ENCODE measurements around the gene OPTN. TPM values are rescaled to one million over a fixed set of nuclear protein-coding genes. Genes with fewer than 3 reads are reported as not detected.
"Not testable (repeated sequence)": the region's sequence is repeated elsewhere in the genome, so short reads cannot be mapped to it uniquely, and the experiment has no call there.

The OPTN gene
- total RNA-seq, 4 donors from 2014 or later = 62.1 to 81.5 (median 73.7) TPM

DNA sequence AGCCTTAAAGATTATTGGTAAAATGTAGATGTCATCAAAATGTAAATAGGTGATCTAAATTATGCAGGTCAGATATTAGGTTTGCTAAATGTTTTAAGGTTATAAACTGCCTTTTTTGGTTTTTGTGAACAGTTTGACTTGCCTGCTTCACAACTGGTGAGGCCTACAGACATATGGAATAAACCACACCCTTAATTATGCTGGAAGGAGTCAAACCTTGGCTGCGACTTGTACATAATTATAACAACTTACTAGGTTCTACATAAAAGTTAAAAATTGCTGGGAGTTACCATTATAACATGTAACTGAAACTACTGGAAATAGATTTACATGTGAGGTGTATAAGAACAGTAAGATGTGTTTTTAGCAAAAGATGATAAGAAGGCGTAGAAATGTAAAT is 31.5 kb upstream of the OPTN start:
- DNase-seq (ENCODE audit: low spot score in 2 of 2) = no peak
- Histone ChIP-seq H3K4me1 (no peaks in the 10 kb centered on the region), H3K9me3 (no peaks in the 10 kb centered on the region), H3K27ac (no peak overlapping the region), H3K36me3 (no peaks in the 10 kb centered on the region), H3K4me3 (no peak overlapping the region), H3K27me3 (no peaks in the 10 kb centered on the region)
- WGBS, 2 donors = 97% methylated on average over 2 of the region's 2 CpGs
- no peak for TF ChIP-seq EP300 (IDR thresholded peaks at IDR 0.05)

DNA sequence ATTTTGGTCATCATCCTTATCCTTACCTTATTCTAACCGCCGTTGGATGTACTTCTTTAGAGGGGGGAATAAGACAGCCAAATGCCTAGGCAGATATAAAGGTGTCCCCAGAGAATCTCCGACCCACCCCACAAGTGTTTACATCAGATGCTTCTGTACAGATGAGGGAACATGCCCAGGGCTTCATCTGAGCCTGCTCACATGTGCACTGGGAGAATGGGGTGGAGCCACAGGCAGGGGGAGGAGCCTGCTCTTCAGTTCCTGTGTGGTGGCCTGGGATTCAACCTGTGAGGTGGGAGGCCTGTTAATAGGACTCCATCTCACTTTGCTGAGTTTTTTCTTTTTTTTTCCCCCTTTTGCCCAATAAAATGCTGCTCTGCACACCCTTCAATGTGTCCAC is 27.6 kb upstream of the OPTN start:
- no peaks in the 10 kb centered on the region for H3K9me3 ChIP-seq
- no peak for DNase-seq (ENCODE audit: low spot score in 2 of 2)
- no peaks in the 10 kb centered on the region for H3K36me3 ChIP-seq
- H3K27me3 ChIP-seq = no peaks in the 10 kb centered on the region
- no peaks in the 10 kb centered on the region for H3K4me1 ChIP-seq
- no peak overlapping the region for H3K4me3 ChIP-seq
- 92 to 96% methylated on average over 3 of the region's 3 CpGs for WGBS, 2 donors
- H3K27ac ChIP-seq = no peak overlapping the region
- TF ChIP-seq POLR2A (IDR thresholded peaks at IDR 0.05) = no peak

DNA sequence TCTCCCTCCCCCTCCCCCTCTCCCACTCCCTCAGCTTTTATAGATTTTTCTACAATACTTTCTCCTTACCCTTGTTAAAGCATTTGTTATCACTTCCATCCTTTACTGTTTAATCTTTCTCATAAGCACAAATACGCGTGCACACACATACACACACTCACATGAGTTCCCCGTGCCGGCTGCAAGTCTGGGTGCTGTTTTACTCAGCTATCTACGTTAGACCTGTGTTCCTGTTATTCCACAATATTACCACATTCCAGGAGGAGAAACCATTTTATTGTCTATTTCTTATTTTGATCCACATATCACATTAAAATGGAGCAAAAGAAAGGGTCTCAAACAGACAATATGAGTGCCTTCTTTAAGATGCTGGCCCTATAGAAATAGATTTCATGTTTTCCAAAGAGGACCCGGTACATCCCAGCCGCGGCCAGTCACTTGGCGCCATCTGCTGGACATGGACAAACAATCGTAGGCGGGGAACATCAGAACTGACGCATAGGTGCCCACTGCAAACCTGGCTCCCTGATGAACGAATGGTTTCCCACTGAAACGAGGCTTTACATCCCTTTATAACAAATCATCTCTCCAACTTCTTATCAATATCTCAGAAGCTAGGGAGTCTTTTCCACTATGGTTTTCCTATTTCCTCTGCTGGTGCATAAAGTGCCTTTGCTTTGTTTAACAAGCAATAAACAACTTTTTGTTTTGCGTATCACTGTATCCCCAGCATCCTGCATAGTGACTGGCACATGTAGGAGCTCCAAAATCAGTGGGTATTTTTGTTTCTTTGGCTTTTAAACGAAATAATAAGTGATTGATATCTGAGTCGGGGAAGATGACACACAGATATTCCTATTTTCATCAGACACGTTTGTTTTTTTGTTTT is 25.2 kb upstream of the OPTN start:
- Histone ChIP-seq H3K27me3 (no peaks in the 10 kb centered on the region), H3K4me1 (no peaks in the 10 kb centered on the region), H3K27ac (no peak overlapping the region), H3K4me3 (no peak overlapping the region), H3K36me3 (no peaks in the 10 kb centered on the region), H3K9me3 (peaks cover 0 to 15% (median 4%) of the 10 kb centered on the region in 4 donors)
- WGBS, 2 donors = 26 to 34% methylated on average over 18 of the region's 18 CpGs
- peak in 1 of 2 donors; percentile 70 for DNase-seq (ENCODE audit: low spot score in 2 of 2)
- no peak for TF ChIP-seq EP300 (IDR thresholded peaks at IDR 0.05)
- TF ChIP-seq, protein P1, sequence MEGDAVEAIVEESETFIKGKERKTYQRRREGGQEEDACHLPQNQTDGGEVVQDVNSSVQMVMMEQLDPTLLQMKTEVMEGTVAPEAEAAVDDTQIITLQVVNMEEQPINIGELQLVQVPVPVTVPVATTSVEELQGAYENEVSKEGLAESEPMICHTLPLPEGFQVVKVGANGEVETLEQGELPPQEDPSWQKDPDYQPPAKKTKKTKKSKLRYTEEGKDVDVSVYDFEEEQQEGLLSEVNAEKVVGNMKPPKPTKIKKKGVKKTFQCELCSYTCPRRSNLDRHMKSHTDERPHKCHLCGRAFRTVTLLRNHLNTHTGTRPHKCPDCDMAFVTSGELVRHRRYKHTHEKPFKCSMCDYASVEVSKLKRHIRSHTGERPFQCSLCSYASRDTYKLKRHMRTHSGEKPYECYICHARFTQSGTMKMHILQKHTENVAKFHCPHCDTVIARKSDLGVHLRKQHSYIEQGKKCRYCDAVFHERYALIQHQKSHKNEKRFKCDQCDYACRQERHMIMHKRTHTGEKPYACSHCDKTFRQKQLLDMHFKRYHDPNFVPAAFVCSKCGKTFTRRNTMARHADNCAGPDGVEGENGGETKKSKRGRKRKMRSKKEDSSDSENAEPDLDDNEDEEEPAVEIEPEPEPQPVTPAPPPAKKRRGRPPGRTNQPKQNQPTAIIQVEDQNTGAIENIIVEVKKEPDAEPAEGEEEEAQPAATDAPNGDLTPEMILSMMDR (IDR thresholded peaks at IDR 0.05) = peak; percentile 64 to 80 (median 73)

DNA sequence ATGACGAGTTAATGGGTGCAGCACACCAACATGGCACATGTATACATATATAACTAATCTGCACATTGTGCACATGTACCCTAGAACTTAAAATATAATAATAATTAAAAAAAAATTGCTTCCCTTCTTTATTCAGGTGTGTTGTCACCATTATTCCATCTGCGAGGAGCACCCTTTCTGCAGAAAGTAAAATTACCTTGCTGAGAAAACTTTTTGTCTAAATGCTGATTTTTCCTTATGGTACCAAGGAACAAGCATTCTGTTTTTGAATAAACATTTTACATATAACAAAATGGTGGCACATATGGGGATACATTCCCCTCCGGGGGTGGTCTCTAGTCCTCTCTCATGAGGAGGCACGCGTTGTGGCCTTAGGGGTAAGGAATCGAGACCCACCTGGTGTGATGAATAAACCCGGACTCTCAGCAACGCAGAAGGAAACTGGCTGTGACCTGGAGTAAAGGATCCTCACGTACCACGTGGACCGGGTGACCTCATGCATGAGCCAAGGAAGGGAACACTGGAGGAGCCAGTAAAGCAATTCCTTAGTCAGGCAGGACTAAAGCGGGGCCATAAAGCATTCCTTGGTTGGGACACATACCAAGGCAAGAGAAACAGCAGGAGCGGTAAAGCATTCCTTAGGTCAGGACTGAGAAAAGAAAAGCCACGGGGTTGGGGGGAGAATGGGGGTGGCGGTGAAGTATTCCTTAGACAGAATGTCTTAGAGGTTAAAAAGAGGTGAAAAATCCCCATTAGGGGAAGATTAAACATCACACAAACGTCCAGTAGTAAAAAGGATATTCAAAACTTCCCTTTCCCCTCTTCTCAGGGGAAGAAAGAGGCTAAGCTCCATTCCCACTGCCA is 20.8 kb upstream of the OPTN start:
- Histone ChIP-seq H3K4me1 (no peaks in the 10 kb centered on the region), H3K27ac (no peak overlapping the region), H3K36me3 (no peaks in the 10 kb centered on the region), H3K9me3 (peaks cover 0 to 47% (median 12%) of the 10 kb centered on the region in 4 donors), H3K27me3 (no peaks in the 10 kb centered on the region), H3K4me3 (no peak overlapping the region)
- no peak for DNase-seq (ENCODE audit: low spot score in 2 of 2)
- no peak for TF ChIP-seq EP300 (IDR thresholded peaks at IDR 0.05)
- TF ChIP-seq, protein P1 (IDR thresholded peaks at IDR 0.05) = no peak
- 78 to 81% methylated on average over 16 of the region's 16 CpGs for WGBS, 2 donors

DNA sequence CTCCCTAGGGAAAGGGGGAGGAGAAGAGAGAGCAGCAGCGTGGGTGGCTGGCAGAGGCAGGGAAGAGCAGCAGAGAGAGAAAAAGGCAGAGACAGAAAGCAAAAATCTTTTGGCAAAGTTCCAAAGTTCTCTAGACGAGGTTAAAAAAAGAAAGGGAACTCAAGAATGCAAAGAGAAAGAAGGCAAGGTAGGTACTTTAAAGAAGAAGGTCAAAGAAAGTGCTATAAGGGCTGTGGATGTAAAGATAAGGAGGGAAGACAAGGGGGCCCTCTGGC is 20.2 kb upstream of the OPTN start:
- no peaks in the 10 kb centered on the region for H3K4me1 ChIP-seq
- no peaks in the 10 kb centered on the region for H3K27me3 ChIP-seq
- DNase-seq (ENCODE audit: low spot score in 2 of 2) = no peak
- no peak overlapping the region for H3K4me3 ChIP-seq
- H3K27ac ChIP-seq = no peak overlapping the region
- 14 to 26% methylated on average over 2 of the region's 2 CpGs for WGBS, 2 donors
- TF ChIP-seq EP300 (IDR thresholded peaks at IDR 0.05) = no peak
- TF ChIP-seq POLR2A (IDR thresholded peaks at IDR 0.05) = no peak
- TF ChIP-seq, protein P1 (IDR thresholded peaks at IDR 0.05) = no peak
- no peaks in the 10 kb centered on the region for H3K36me3 ChIP-seq
- peaks cover 0 to 53% (median 12%) of the 10 kb centered on the region in 4 donors for H3K9me3 ChIP-seq

DNA sequence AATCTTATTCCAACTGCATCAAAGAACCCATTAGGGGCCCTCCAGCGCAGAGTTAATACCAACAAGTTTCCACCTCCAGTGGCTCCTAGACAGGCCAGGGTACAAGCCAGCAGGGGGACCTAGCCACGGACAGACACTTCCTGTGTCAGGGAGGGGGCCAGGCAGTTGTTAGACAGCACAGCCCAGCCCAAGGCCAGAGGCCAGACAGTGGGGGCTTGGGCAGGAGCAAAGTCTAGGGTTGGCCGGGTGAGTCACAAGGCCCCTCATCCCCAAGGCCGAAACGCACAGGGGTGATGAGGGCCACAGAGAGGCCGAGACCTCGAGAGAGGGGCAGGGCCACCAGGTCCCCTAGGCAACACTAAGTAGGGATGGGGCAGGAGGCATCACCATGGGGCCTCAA is 19.3 kb upstream of the OPTN start:
- no peaks in the 10 kb centered on the region for H3K4me1 ChIP-seq
- no peak for DNase-seq (ENCODE audit: low spot score in 2 of 2)
- no peak overlapping the region for H3K4me3 ChIP-seq
- H3K27me3 ChIP-seq = no peaks in the 10 kb centered on the region
- 64 to 75% methylated on average over 7 of the region's 7 CpGs for WGBS, 2 donors
- no peak for TF ChIP-seq EP300 (IDR thresholded peaks at IDR 0.05)
- TF ChIP-seq, protein P1 (IDR thresholded peaks at IDR 0.05) = no peak
- no peak for TF ChIP-seq POLR2A (IDR thresholded peaks at IDR 0.05)
- peaks cover 0 to 57% (median 12%) of the 10 kb centered on the region in 4 donors for H3K9me3 ChIP-seq
- no peaks in the 10 kb centered on the region for H3K36me3 ChIP-seq
- no peak overlapping the region for H3K27ac ChIP-seq

DNA sequence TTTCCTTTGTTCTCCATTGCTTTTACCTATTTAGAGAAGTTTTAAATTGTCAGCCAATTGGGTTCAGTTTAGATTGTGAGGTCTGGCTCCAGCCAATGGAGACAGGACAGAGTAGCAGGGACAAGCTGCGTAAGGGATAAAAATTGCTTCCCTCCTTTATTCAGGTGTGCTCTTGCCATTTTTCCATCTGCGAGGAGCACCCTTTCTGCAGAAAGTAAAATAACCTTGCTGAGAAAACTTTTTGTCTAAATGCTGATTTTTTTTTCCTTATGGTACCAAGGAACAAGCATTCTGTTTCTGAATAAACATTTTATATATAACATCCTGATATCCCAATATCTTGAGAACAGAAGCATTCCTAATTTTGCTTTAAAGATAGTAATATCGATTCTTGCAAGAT is 16.3 kb upstream of the OPTN start:
- Histone ChIP-seq H3K9me3 (peaks cover 0 to 53% (median 12%) of the 10 kb centered on the region in 4 donors), H3K4me1 (peaks cover 0 to 10% (median 2%) of the 10 kb centered on the region in 4 donors)
- H3K4me3 ChIP-seq; H3K36me3 ChIP-seq; H3K27me3 ChIP-seq; DNase-seq (ENCODE audit: low spot score in 2 of 2); H3K27ac ChIP-seq: not testable (repeated sequence)
- 95 to 96% methylated on average over 3 of the region's 3 CpGs for WGBS, 2 donors
